Naive thymus-derived CD8-positive, alpha-beta T cell (primary cell): ENCODE measurements around the gene ZEB2. TPM values are rescaled to one million over a fixed set of nuclear protein-coding genes. Genes with fewer than 3 reads are reported as not detected.

Source experiments
- ATAC-seq, 2 donors: fragments of 150-1000 bp; cut with Tn5 transposase in 1 of 2; sonication (Bioruptor Pico), chemical (Tn5 transposase) in 1 of 2; 1 replicate in 1 of 2; 2 replicates in 1 of 2; pipeline ENCODE4 v1.10.0; 2021; ENCODE audit warnings: mild to moderate bottlenecking in 2 of 2, moderate library complexity in 2 of 2
- POLR2A ChIA-PET: fragments of 350-600 bp; sonication (Branson Sonifier 250); formaldehyde crosslinking; loops from one replicate; lab custom pipeline; 2021; ENCODE audit warnings: antibody characterized with exemption; lab: Charles Lee
- DNase-seq, 10 donors: peaks; one replicate each; pipeline versions ENCODE4 v3.0.0 to v3.0.0-alpha.2; 2020 to 2022
- H3K27ac Mint-ChIP-seq, 10 donors: one replicate each; pipeline ENCODE4 v1.8.0; 2020 to 2022; ENCODE audit warnings: mild to moderate bottlenecking in 10 of 10, mixed read lengths in 10 of 10, moderate library complexity in 4 of 10, inconsistent platforms in 1 of 10
- H3K27me3 Mint-ChIP-seq, 5 donors: one replicate each; pipeline ENCODE4 v1.8.0; 2021 to 2022; ENCODE audit warnings: mixed read lengths in 5 of 5
- H3K36me3 Mint-ChIP-seq, 3 donors: one replicate each; pipeline ENCODE4 v1.8.0; 2020 to 2022; ENCODE audit warnings: mixed read lengths in 3 of 3, mild to moderate bottlenecking in 2 of 3, inconsistent platforms in 1 of 3
- H3K4me1 Mint-ChIP-seq, 4 donors: one replicate each; pipeline ENCODE4 v1.8.0; 2021 to 2022; ENCODE audit warnings: mixed read lengths in 4 of 4
- H3K4me3 Mint-ChIP-seq, 10 donors: one replicate each; pipeline ENCODE4 v1.8.0; 2020 to 2022; ENCODE audit warnings: mild to moderate bottlenecking in 10 of 10, mixed read lengths in 10 of 10, moderate library complexity in 6 of 10, inconsistent platforms in 1 of 10
- H3K9me3 Mint-ChIP-seq, 9 donors: one replicate each; pipeline ENCODE4 v1.8.0; 2020 to 2022; ENCODE audit warnings: mixed read lengths in 9 of 9, mild to moderate bottlenecking in 3 of 9, inconsistent platforms in 1 of 9, moderate library complexity in 1 of 9
- polyA plus RNA-seq, 3 donors: library from polyadenylated mRNA; unstranded; fragments of 300-500 nt; fragmentation: Illumina TruSeq; gene quantifications; one replicate each; pipeline ENCODE4 v1.2.3, GENCODE V29; 2021
- total RNA-seq, 8 experiments: library from RNA in 2 of 8; stranded (reverse) in 2 of 8; gene quantifications; one replicate each; pipeline ENCODE4 v1.2.3 and lab custom pipeline; 2021 to 2026

ZEB2 gene
- total and polyA plus RNA-seq, 5 experiments from 2014 or later = 0.08 to 18.8 (median 8.2) TPM

DNA sequence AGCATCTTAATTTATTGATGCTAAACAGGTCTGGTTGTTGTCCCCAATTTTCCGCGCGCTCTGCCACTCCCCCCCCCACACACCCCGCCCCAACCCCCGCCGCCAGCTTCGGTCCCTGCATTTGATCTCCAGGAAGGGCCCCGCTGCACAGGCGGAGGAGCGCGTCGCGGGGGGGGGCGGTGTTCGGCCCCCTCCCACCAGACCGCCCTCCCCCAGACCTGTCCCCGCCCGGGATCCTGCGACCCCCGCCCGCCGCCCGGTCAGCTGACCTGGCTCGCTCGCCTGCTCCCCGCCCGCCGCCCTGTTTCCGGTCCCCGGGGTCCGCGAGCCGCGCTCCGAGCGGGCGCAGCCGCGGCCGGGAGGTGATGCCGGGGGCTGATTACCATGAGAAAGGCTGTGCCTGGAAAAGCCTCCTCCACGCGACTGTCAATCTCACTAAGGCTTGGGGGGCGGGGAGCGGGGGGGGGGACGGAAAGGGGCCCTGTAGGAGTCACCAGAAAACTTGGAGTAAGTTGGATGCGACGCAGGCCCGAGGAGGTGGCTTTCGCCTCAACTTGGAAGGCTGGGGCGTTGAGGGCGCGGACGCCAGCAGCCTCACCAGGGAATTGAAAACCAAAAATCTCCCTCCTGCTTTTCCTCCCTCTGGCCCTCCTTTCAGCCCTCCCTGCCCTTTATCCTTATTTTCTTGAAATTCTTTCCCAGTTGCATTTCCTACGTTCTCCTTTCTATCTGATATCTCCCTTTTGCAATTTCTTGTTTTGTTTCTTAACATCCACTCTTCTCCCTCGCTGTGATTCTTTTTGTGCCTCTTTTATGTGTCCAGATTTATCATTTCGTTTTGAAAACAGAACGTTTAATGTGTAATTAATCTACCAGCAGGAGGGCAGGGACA, 4.4 kb upstream of the ZEB2 start:
- Mint-ChIP-seq H3K27me3 (peaks cover 31 to 58% (median 37%) of the 10 kb centered on the region in 5 donors), H3K4me1 (peaks cover 16 to 32% (median 19%) of the 10 kb centered on the region in 4 donors), H3K4me3 (peak overlapping the region; percentile 72 to 91 (median 85)), H3K27ac (peak overlapping the region in 6 of 10 donors; percentile 6 to 67 (median 38)), H3K36me3 (peaks cover 0 to 2% (median 0%) of the 10 kb centered on the region in 3 donors), H3K9me3 (no peaks in the 10 kb centered on the region)
- ATAC-seq (peak; percentile 27 to 63), DNase-seq (peak in 1 of 10 donors; percentile 24)
- POLR2A ChIA-PET = no interaction called here

DNA sequence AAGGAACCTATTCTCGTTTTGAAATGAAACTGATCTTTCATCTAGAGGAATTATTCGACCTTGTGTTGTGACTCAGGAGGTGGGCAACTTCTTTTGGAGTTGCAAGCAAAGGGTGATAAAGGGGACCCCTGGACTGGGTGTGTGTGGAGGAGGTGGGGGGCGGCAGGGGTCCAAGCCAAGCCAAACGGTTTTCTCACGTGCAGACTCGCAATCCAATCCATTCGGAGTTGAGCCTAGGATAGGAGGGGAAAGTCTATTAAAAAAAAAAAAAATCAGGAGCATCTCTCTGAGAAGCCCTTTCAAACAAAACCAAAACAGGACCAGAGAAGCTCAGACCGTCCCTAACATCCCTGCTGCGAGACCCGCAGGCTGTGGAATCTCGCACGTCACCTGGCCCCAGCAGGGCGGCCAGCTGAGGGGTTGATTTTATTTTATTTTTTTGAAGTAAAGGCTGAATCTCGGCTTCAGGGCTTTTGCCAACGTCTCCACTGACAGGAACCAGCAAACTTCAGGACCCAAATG, 3.7 kb upstream of the ZEB2 start:
- Mint-ChIP-seq H3K4me1 (peaks cover 16 to 32% (median 19%) of the 10 kb centered on the region in 4 donors), H3K4me3 (peak overlapping the region; percentile 72 to 91 (median 84)), H3K36me3 (peaks cover 0 to 2% (median 0%) of the 10 kb centered on the region in 3 donors), H3K9me3 (no peaks in the 10 kb centered on the region), H3K27ac (peak overlapping the region in 3 of 10 donors; percentile 60 to 79 (median 78)), H3K27me3 (peaks cover 31 to 58% (median 37%) of the 10 kb centered on the region in 5 donors)
- peak; percentile 17 to 24 for ATAC-seq
- POLR2A ChIA-PET = interaction anchor here (0.7 kb wide), 1 partner anchor 966 kb away, joined by 5 read pairs; no protein-coding TSS in a partner anchor
- no peak for DNase-seq

DNA sequence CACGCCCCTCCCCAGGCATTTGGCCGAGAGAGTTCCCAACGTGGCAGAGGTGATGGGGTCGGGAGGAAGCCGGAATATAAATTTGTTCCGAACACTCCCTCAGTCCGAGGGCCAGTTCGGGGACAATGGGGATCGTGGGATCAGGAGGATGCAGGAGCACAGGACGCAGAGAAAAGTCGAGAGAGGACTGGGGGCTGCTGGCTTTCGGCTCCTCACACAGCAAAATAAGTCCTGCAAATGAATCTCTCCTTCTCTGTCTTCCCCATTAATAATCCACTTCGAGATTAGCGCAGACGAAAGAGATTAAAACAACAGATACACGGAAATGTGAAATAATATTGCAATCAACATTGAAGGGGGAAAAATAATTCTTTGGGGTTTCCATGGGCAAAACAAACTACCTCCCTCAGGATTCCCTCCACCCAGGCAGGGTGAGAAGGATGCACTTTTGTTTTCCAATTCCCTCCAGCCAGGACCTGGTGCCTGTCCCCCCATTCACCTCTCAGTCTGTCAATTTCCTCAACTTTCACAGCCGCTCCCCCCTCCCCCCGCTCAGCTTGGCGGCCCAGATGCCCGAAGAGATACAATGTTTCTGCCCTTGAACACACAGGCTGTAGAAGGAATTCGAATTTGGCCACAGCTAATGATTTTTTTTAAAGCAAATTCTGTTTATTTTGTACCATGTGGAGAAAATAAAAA, 3.1 kb upstream of the ZEB2 start:
- Mint-ChIP-seq H3K9me3 (no peaks in the 10 kb centered on the region), H3K36me3 (peaks cover 0 to 2% (median 0%) of the 10 kb centered on the region in 3 donors), H3K4me1 (peaks cover 16 to 32% (median 19%) of the 10 kb centered on the region in 4 donors), H3K4me3 (peak overlapping the region; percentile 72 to 91 (median 84)), H3K27me3 (peaks cover 31 to 52% (median 37%) of the 10 kb centered on the region in 5 donors), H3K27ac (peak overlapping the region in 3 of 10 donors; percentile 60 to 79 (median 78))
- ATAC-seq = peak in 1 of 2 donors; percentile 18
- peak in 1 of 10 donors; percentile 19 for DNase-seq
- POLR2A ChIA-PET = interaction anchor here (0.7 kb wide), 1 partner anchor 965 kb away, joined by 5 read pairs; no protein-coding TSS in a partner anchor

DNA sequence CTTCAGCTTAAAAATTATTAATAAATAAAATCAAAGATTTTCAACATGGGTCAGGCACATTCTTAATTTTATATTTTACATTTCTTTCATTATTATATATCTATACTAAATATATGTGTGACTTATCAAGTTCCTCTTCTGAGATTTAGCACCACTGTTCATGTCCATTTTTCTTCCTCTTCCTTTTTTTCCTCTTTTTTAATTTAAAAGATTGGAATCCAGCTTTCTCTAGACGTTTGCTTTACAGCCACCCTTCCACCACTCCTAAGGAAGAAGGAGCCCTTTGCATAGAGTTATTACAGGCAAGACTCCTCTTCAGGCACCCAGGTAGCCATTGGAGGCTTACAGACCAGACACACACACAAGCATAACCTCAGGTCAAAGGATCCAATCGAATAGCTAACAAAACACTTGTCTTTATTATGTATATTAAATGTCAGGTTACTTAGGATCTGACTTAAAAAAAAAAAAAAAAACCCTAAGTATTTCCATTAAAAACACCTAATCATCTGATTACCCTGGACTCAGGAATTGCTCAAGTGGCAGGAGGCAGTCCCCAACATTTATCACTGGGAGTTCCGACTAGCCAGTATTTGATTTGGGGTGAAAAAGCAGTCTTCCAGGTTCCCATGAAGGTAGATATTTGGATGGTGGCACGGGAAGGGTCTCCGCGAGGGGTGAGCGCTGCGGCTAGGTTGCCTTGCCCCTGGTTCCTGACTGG, 2.4 kb upstream of the ZEB2 start:
- no peak for DNase-seq
- peaks cover 0 to 2% (median 0%) of the 10 kb centered on the region in 3 donors for H3K36me3 Mint-ChIP-seq
- H3K9me3 Mint-ChIP-seq = no peaks in the 10 kb centered on the region

DNA sequence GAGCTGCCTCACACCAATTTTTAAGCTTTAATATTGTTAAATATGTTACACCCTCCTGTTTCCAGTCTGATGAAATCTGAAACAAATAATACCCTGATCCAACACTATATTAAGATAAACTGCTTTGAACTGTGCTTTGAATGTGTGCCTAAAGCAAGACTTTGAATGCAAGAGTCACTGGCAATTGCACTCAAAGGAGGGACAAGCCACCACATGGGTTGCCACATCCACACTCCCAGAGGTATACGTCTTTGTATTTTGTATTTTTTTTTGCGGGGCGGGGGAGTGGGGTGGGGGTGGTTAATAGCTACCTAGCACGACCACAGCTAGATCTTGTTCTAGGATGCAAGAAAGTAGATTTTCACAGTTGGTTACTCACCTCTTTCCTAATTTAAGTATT, 1.8 kb upstream of the ZEB2 start:
- POLR2A ChIA-PET = no interaction called here
- H3K27ac Mint-ChIP-seq = no peak overlapping the region
- H3K4me1 Mint-ChIP-seq = peaks cover 20 to 35% (median 21%) of the 10 kb centered on the region in 4 donors
- ATAC-seq = no peak
- peak overlapping the region in 1 of 10 donors; percentile 47 for H3K4me3 Mint-ChIP-seq
- peaks cover 0 to 4% (median 4%) of the 10 kb centered on the region in 3 donors for H3K36me3 Mint-ChIP-seq
- H3K27me3 Mint-ChIP-seq = peaks cover 34 to 41% (median 39%) of the 10 kb centered on the region in 5 donors
- no peak for DNase-seq
- H3K9me3 Mint-ChIP-seq = no peaks in the 10 kb centered on the region

More for the DNA sequence above, 2.4 kb upstream of the ZEB2 start:
- peaks cover 18 to 32% (median 20%) of the 10 kb centered on the region in 4 donors for H3K4me1 Mint-ChIP-seq
- peak overlapping the region in 9 of 10 donors; percentile 33 to 91 (median 80) for H3K4me3 Mint-ChIP-seq
- H3K27ac Mint-ChIP-seq = peak overlapping the region in 2 of 10 donors; percentile 27 to 78
- ATAC-seq = no peak
- POLR2A ChIA-PET = no interaction called here
- peaks cover 33 to 45% (median 35%) of the 10 kb centered on the region in 5 donors for H3K27me3 Mint-ChIP-seq

DNA sequence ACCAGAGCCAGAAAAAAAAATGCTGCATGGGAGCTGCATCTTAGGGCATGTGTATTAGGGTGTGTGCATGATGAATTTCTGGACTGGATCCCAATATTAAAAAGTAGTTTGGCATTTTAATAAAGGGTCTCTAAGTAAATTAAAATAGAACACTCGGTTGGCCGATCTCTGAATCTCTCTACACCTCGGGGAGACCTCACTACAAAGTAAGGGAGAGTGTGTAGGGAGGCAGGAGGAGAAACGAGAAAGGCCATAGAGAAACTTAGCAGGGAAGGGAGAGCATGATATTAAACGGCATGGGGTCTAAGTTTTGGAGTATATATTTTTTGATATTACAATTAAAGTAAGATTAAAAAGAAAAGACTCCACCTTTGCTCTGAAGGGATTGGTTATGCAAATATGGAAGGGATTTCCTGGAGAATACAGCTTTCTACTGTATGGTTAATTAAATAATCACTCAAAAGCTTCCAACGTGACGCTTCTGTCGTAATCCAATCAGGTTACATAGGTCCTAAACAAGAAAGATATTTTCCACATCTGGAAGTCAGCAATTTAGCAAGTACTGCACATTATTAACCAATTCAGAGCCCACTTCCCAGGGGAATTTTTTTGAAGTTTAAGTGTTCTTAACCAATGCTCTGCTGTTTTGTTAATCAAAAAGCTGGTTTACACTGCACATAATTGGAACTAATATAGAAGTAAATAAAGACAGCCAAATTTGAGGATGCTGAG, 1.0 kb upstream of the ZEB2 start:
- Mint-ChIP-seq H3K27me3 (peaks cover 34 to 45% (median 38%) of the 10 kb centered on the region in 5 donors), H3K27ac (no peak overlapping the region), H3K9me3 (no peaks in the 10 kb centered on the region), H3K4me3 (peak overlapping the region in 4 of 10 donors; percentile 4 to 65 (median 18)), H3K4me1 (peaks cover 22 to 35% (median 25%) of the 10 kb centered on the region in 4 donors), H3K36me3 (peaks cover 0 to 4% (median 4%) of the 10 kb centered on the region in 3 donors)
- POLR2A ChIA-PET = interaction anchor here (0.7 kb wide), 1 partner anchor 232 kb away, joined by 3 read pairs; no protein-coding TSS in a partner anchor
- DNase-seq = no peak
- no peak for ATAC-seq

DNA sequence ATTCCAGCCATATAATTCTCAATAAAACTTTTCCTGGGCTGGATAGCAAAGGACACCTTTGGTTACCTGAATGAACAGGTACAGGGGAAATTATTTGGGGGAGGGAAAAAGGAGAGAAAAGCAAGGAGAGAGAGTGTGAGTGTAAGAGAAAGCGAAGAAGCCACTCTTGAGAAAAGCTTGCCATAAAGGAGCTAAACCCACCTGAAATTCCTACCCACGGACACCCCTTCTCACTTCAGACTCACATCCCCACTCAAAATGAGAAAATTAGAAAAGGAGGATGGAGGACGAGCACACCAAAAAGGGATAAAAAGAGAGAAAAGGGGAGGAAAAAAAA, 354 bp downstream of the ZEB2 start:
- Mint-ChIP-seq H3K27ac (no peak overlapping the region), H3K27me3 (peaks cover 24 to 50% (median 34%) of the 10 kb centered on the region in 5 donors), H3K4me3 (no peak overlapping the region), H3K36me3 (peaks cover 0 to 4% (median 4%) of the 10 kb centered on the region in 3 donors), H3K4me1 (peaks cover 23 to 43% (median 28%) of the 10 kb centered on the region in 4 donors), H3K9me3 (no peaks in the 10 kb centered on the region)
- POLR2A ChIA-PET = interaction anchor here (0.6 kb wide), 1 partner anchor 88 kb away, joined by 7 read pairs; no protein-coding TSS in a partner anchor
- DNase-seq = no peak
- ATAC-seq = no peak

DNA sequence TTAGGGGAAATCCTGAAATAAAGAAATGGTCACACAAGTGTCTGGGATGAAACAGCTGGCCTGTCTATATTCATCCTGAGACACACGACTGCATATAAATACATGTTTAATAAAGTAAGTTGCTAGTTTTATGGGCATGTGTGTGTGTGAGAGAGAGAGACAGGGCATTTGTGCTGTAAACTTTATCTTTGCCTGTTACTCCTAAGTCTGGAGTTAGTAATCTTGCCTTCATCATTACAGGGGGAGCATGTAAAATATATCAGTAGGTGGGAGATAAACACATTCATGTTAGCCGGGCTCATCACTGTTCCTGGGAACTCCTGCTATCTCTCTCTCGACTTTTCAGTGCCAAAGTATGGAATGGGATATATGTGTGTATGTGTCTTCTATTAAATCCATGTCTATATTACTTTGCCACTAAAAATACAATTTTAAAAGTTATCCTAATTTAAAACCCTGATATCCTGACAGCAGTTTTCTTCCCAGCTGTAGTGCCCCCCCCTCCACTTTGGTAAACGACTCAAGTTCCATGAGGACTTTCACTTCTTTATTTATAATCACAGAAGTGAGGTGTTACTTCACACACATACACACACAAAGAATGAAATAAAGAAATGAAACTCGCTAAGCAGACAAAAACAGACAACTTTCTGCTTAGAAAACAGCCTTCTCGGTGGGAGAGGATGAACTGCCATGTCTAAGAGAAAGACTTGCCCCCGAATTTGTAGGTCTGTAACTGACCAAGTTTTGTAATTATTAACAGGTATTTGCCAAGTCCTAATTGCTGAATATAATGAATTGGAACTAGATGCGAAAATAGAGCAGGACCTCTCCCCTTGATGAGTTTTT, 947 bp downstream of the ZEB2 start:
- Mint-ChIP-seq H3K4me1 (peaks cover 22 to 47% (median 26%) of the 10 kb centered on the region in 4 donors), H3K36me3 (peaks cover 0 to 4% (median 4%) of the 10 kb centered on the region in 3 donors), H3K4me3 (no peak overlapping the region), H3K27me3 (peaks cover 20 to 54% (median 38%) of the 10 kb centered on the region in 5 donors), H3K27ac (no peak overlapping the region), H3K9me3 (no peaks in the 10 kb centered on the region)
- ATAC-seq (no peak), DNase-seq (no peak)
- POLR2A ChIA-PET = interaction anchor here (0.6 kb wide), 1 partner anchor 87 kb away, joined by 7 read pairs; no protein-coding TSS in a partner anchor

DNA sequence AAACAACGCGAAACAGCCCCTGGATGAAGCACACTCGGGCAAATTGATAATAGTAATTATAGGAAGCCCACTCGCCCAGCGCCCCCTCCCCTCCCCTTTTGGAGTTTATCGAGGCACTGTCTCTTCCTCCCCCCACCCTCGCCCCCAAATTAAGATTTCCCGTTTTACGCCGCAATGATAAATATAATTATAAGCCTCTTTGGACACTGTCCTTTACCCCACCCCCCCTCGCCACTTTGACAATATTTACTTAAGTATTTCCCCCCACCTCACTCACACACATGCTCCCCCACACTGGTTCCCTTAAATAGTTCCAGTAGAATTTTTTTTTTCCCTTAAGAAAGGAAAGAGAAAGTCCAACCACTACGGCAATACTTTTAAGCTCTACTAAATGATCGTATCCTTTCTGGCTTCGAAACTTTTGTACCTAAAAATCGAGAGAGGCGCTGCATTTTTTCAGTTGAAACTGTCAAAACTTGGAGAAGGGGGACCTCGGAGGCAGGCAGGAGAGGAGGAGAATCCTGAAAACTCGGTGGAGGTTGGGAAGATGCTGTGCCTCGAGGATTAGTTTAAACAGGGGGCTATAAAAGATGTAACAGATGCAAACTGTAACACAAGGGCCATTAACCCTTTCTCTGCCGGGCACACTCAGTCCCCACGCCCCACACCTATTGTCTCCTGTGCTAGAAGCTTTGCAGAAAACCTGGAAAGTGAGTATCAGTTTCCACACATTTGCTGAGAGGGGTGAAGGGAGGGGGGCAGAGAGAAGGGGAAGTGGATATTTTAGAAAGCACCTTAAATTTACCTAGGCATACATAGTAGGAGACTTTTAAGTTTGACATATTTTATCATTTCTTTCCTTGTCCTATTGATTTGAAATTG, 1.8 kb downstream of the ZEB2 start:
- H3K36me3 Mint-ChIP-seq = peaks cover 0 to 4% (median 4%) of the 10 kb centered on the region in 3 donors
- H3K9me3 Mint-ChIP-seq = no peaks in the 10 kb centered on the region
- ATAC-seq (no peak), DNase-seq (peak in 2 of 10 donors; percentile 24 to 32)
- H3K27ac Mint-ChIP-seq = peak overlapping the region in 3 of 10 donors; percentile 8 to 88 (median 56)
- POLR2A ChIA-PET = no interaction called here
- H3K4me1 Mint-ChIP-seq = peaks cover 16 to 50% (median 21%) of the 10 kb centered on the region in 4 donors
- H3K4me3 Mint-ChIP-seq = no peak overlapping the region
- H3K27me3 Mint-ChIP-seq = peaks cover 14 to 57% (median 37%) of the 10 kb centered on the region in 5 donors
